Thymus (tissue), 11 donors: Measurements from ENCODE around the gene EGF. TPM values are rescaled to one million over a fixed set of nuclear protein-coding genes. Genes with fewer than 3 reads are reported as not detected.

Source experiments
- DNase-seq, 9 donors: peaks; one replicate each; pipeline ENCODE4 v3.0.0-alpha.2; 2013; ENCODE audit warnings: low spot score in 9 of 9, low read depth in 6 of 9, missing footprints in 1 of 9
- H3K27ac ChIP-seq, 2 donors: one replicate each; pipeline ENCODE4 v1.5.1; 2013; ENCODE audit warnings: control low read depth in 1 of 2, low read depth in 1 of 2, low read length in 1 of 2, mild to moderate bottlenecking in 1 of 2, moderate library complexity in 1 of 2
- H3K27me3 ChIP-seq, 2 donors: one replicate each; pipeline ENCODE4 v1.5.1; 2013; ENCODE audit warnings: low read length in 1 of 2; ENCODE audit not compliant: control insufficient read depth in 2 of 2, insufficient read depth in 1 of 2
- H3K36me3 ChIP-seq, 2 donors: one replicate each; pipeline ENCODE4 v1.5.1; 2013; ENCODE audit warnings: low read length in 1 of 2, mild to moderate bottlenecking in 1 of 2, moderate library complexity in 1 of 2; ENCODE audit not compliant: control insufficient read depth in 2 of 2, insufficient read depth in 2 of 2
- H3K4me1 ChIP-seq, 2 donors: one replicate each; pipeline ENCODE4 v1.5.1; 2013; ENCODE audit warnings: low read length in 2 of 2; ENCODE audit not compliant: control insufficient read depth in 2 of 2, insufficient read depth in 2 of 2
- H3K4me3 ChIP-seq, 2 donors: one replicate each; pipeline ENCODE4 v1.5.1; 2013; ENCODE audit warnings: low read length in 2 of 2, control low read depth in 1 of 2, mild to moderate bottlenecking in 1 of 2
- H3K9me3 ChIP-seq, 2 donors: one replicate each; pipeline ENCODE4 v1.5.1; 2013; ENCODE audit warnings: low read length in 1 of 2, mild to moderate bottlenecking in 1 of 2; ENCODE audit not compliant: control insufficient read depth in 2 of 2, insufficient read depth in 1 of 2
- WGBS: extraction: QIAGEN DNeasy Blood & Tissue Kit; methylation state at CpG from one replicate; pipeline ENCODE4 v1.1.7; 2013; 5-methylcytosine and 5-hydroxymethylcytosine counted together
- polyA plus RNA-seq: library from polyadenylated mRNA; stranded (reverse); fragments of 200-250 nt; gene quantifications from one replicate; pipeline ENCODE4 v1.2.3, GENCODE V29; 2013
- total RNA-seq: library from RNA; stranded (reverse); fragments of 120-200 nt; gene quantifications from one replicate; pipeline ENCODE4 v1.2.4, GENCODE V29; 2013
- donor health status: healthy.

EGF gene
- total and polyA plus RNA-seq, 2 donors, result 0.19 to 0.64 TPM

- no peaks in the 10 kb centered on the region for H3K4me1 ChIP-seq
- H3K9me3 ChIP-seq, result no peaks in the 10 kb centered on the region
- no peak for DNase-seq
- H3K36me3 ChIP-seq, result no peaks in the 10 kb centered on the region
- H3K27me3 ChIP-seq, result no peaks in the 10 kb centered on the region
- H3K27ac ChIP-seq, result no peak overlapping the region
- H3K4me3 ChIP-seq, result no peak overlapping the region
- 99% methylated on average over 3 of the region's 3 CpGs for WGBS
Measured at GRCh38 chr4:110007217-110007616, 94.5 kb downstream of the EGF start.

GRCh38 chr4:110008540-110008939 lies 95.9 kb downstream of the EGF start:
- H3K4me3 ChIP-seq, result no peak overlapping the region
- H3K27ac ChIP-seq, result no peak overlapping the region
- DNase-seq, result no peak
- 95% methylated on average over 2 of the region's 2 CpGs for WGBS
- no peaks in the 10 kb centered on the region for H3K4me1 ChIP-seq
- no peaks in the 10 kb centered on the region for H3K27me3 ChIP-seq
- H3K9me3 ChIP-seq, result no peaks in the 10 kb centered on the region
- no peaks in the 10 kb centered on the region for H3K36me3 ChIP-seq

GRCh38 chr4:110009550-110009949 lies 96.9 kb downstream of the EGF start:
- 97% methylated on average over 2 of the region's 2 CpGs for WGBS
- DNase-seq, result no peak
- Histone ChIP-seq H3K27me3 (no peaks in the 10 kb centered on the region), H3K4me3 (no peak overlapping the region), H3K4me1 (no peaks in the 10 kb centered on the region), H3K36me3 (no peaks in the 10 kb centered on the region), H3K27ac (no peak overlapping the region), H3K9me3 (no peaks in the 10 kb centered on the region)

GRCh38 chr4:110010797-110011196 lies 98.1 kb downstream of the EGF start:
- H3K4me1 ChIP-seq, result no peaks in the 10 kb centered on the region
- WGBS, result 96% methylated on average over 4 of the region's 4 CpGs
- no peaks in the 10 kb centered on the region for H3K9me3 ChIP-seq
- H3K36me3 ChIP-seq, result no peaks in the 10 kb centered on the region
- H3K27me3 ChIP-seq, result no peaks in the 10 kb centered on the region
- no peak overlapping the region for H3K27ac ChIP-seq
- DNase-seq, result no peak
- H3K4me3 ChIP-seq, result no peak overlapping the region

GRCh38 chr4:110012917-110013316 lies 100.2 kb downstream of the EGF start:
- 66% methylated on average over 1 of the region's 1 CpG for WGBS
- H3K4me1 ChIP-seq, result no peaks in the 10 kb centered on the region
- H3K36me3 ChIP-seq, result no peaks in the 10 kb centered on the region
- no peaks in the 10 kb centered on the region for H3K27me3 ChIP-seq
- no peak for DNase-seq
- H3K4me3 ChIP-seq, result no peak overlapping the region
- no peaks in the 10 kb centered on the region for H3K9me3 ChIP-seq
- no peak overlapping the region for H3K27ac ChIP-seq

- Histone ChIP-seq H3K27me3 (no peaks in the 10 kb centered on the region), H3K9me3 (no peaks in the 10 kb centered on the region), H3K27ac (no peak overlapping the region), H3K4me3 (no peak overlapping the region), H3K36me3 (no peaks in the 10 kb centered on the region), H3K4me1 (no peaks in the 10 kb centered on the region)
- no peak for DNase-seq
- 97% methylated on average over 6 of the region's 6 CpGs for WGBS
Measured at GRCh38 chr4:110014233-110014632, 101.5 kb downstream of the EGF start.

GRCh38 chr4:110019153-110019552 lies 106.5 kb downstream of the EGF start:
- H3K4me3 ChIP-seq, result no peak overlapping the region
- no peak overlapping the region for H3K27ac ChIP-seq
- no peaks in the 10 kb centered on the region for H3K36me3 ChIP-seq
- no peak for DNase-seq
- H3K27me3 ChIP-seq, result no peaks in the 10 kb centered on the region
- WGBS, result 73% methylated on average over 3 of the region's 3 CpGs
- no peaks in the 10 kb centered on the region for H3K9me3 ChIP-seq
- H3K4me1 ChIP-seq, result no peaks in the 10 kb centered on the region

GRCh38 chr4:110020139-110020538 lies 107.5 kb downstream of the EGF start:
- WGBS, result 85% methylated on average over 5 of the region's 5 CpGs
- no peak overlapping the region for H3K27ac ChIP-seq
- DNase-seq, result no peak
- H3K4me1 ChIP-seq, result no peaks in the 10 kb centered on the region
- no peaks in the 10 kb centered on the region for H3K27me3 ChIP-seq
- H3K36me3 ChIP-seq, result no peaks in the 10 kb centered on the region
- H3K9me3 ChIP-seq, result no peaks in the 10 kb centered on the region
- H3K4me3 ChIP-seq, result no peak overlapping the region

GRCh38 chr4:110020646-110021443 lies 108.2 kb downstream of the EGF start:
- no peaks in the 10 kb centered on the region for H3K9me3 ChIP-seq
- H3K27me3 ChIP-seq, result no peaks in the 10 kb centered on the region
- WGBS, result 94% methylated on average over 4 of the region's 4 CpGs
- no peak for DNase-seq
- no peaks in the 10 kb centered on the region for H3K4me1 ChIP-seq
- no peaks in the 10 kb centered on the region for H3K36me3 ChIP-seq
- no peak overlapping the region for H3K27ac ChIP-seq
- H3K4me3 ChIP-seq, result no peak overlapping the region
